ENCODE results near the gene FAM240A. TPM values are rescaled to one million over a fixed set of nuclear protein-coding genes. Genes with fewer than 3 reads are reported as not detected.

FAM240A gene
- total RNA-seq, 2 experiments from 2014 or later, result not detected

GRCh38 chr3:46671541-46672348, 59.4 kb downstream of the FAM240A start:
- no peaks in the 10 kb centered on the region for H3K9me3 Mint-ChIP-seq (ENCODE audit: low read depth)
- CTCF ChIA-PET, result interaction anchor here (0.5 to 0.7 kb wide), 2 partner anchors 12 to 1729 kb away, joined by 3 read pairs; no protein-coding TSS in a partner anchor
- no peak for DNase-seq
- ATAC-seq, result no peak
- no peaks in the 10 kb centered on the region for H3K27me3 Mint-ChIP-seq
- no peaks in the 10 kb centered on the region for H3K36me3 Mint-ChIP-seq
- H3K27ac Mint-ChIP-seq, result no peak overlapping the region
- H3K4me1 Mint-ChIP-seq, result no peaks in the 10 kb centered on the region
- H3K4me3 Mint-ChIP-seq, result no peak overlapping the region

GRCh38 chr3:46672349-46672695, 60.0 kb downstream of the FAM240A start:
- DNase-seq (no peak), ATAC-seq (no peak)
- H3K27me3 Mint-ChIP-seq, result no peaks in the 10 kb centered on the region
- no peaks in the 10 kb centered on the region for H3K4me1 Mint-ChIP-seq
- no peaks in the 10 kb centered on the region for H3K9me3 Mint-ChIP-seq (ENCODE audit: low read depth)
- no peak overlapping the region for H3K27ac Mint-ChIP-seq
- CTCF ChIA-PET, result interaction anchor here (0.5 kb wide), 1 partner anchor 1729 kb away, joined by 3 read pairs; no protein-coding TSS in a partner anchor
- no peak overlapping the region for H3K4me3 Mint-ChIP-seq
- H3K36me3 Mint-ChIP-seq, result no peaks in the 10 kb centered on the region

- Mint-ChIP-seq H3K27ac (no peak overlapping the region), H3K27me3 (no peaks in the 10 kb centered on the region), H3K36me3 (no peaks in the 10 kb centered on the region), H3K9me3 (ENCODE audit: low read depth) (no peaks in the 10 kb centered on the region), H3K4me3 (no peak overlapping the region), H3K4me1 (no peaks in the 10 kb centered on the region)
- CTCF ChIA-PET, result no interaction called here
- ATAC-seq, result no peak
- DNase-seq, result no peak
Observed at GRCh38 chr3:46673151-46674030, 61.1 kb downstream of the FAM240A start.

GRCh38 chr3:46674031-46674845, 61.9 kb downstream of the FAM240A start:
- Mint-ChIP-seq H3K4me3 (no peak overlapping the region), H3K9me3 (ENCODE audit: low read depth) (no peaks in the 10 kb centered on the region), H3K27me3 (no peaks in the 10 kb centered on the region), H3K27ac (no peak overlapping the region), H3K4me1 (no peaks in the 10 kb centered on the region), H3K36me3 (no peaks in the 10 kb centered on the region)
- ATAC-seq (no peak), DNase-seq (no peak)
- CTCF ChIA-PET, result no interaction called here

GRCh38 chr3:46675426-46675825, 63.1 kb downstream of the FAM240A start:
- H3K9me3 Mint-ChIP-seq (ENCODE audit: low read depth), result no peaks in the 10 kb centered on the region
- H3K4me1 Mint-ChIP-seq, result no peaks in the 10 kb centered on the region
- H3K27ac Mint-ChIP-seq, result no peak overlapping the region
- H3K4me3 Mint-ChIP-seq, result no peak overlapping the region
- no peaks in the 10 kb centered on the region for H3K27me3 Mint-ChIP-seq
- CTCF ChIA-PET, result no interaction called here
- no peaks in the 10 kb centered on the region for H3K36me3 Mint-ChIP-seq
- DNase-seq, result no peak
- no peak for ATAC-seq

Other genes starting within 250 kb of the FAM240A start
- 10 to 100 TPM; 87.0 to 99.8 TPM for gene CCR5, start 241.6 kb upstream of the FAM240A start, total RNA-seq
- gene CCRL2, start 205.3 kb upstream of the FAM240A start, total RNA-seq, result 10 to 100 TPM in 1 of 2 experiments, 1 to 10 TPM in 1; 10.0 to 11.9 TPM
- gene LTF, start 147.6 kb upstream of the FAM240A start, total RNA-seq, result not detected
- gene RTP3, start 114.5 kb upstream of the FAM240A start, total RNA-seq, result not detected
- gene LRRC2, start 46.2 kb upstream of the FAM240A start, total RNA-seq, result under 1 TPM in 1 of 2 experiments, not detected in 1; 0.07 TPM
- gene ALS2CL, start 81.2 kb downstream of the FAM240A start, total RNA-seq, result under 1 TPM; 0.09 to 0.58 TPM
- not detected for gene TMIE, start 88.9 kb downstream of the FAM240A start, total RNA-seq
- gene PRSS50, start 105.3 kb downstream of the FAM240A start, total RNA-seq, result not detected